HG02588 (cell line): ENCODE results near the gene TGFBR2.
A peak's percentile ranks its signal among the peaks of the same experiment; 100 is the strongest.

Experiments
- ATAC-seq: cut with Tn5 transposase; IDR thresholded peaks from one replicate; pipeline ENCODE4 v1.9.1; 2021; ENCODE audit warnings: mild to moderate bottlenecking, moderate library complexity; ENCODE audit not compliant: unreplicated experiment

Gene TGFBR2

DNA sequence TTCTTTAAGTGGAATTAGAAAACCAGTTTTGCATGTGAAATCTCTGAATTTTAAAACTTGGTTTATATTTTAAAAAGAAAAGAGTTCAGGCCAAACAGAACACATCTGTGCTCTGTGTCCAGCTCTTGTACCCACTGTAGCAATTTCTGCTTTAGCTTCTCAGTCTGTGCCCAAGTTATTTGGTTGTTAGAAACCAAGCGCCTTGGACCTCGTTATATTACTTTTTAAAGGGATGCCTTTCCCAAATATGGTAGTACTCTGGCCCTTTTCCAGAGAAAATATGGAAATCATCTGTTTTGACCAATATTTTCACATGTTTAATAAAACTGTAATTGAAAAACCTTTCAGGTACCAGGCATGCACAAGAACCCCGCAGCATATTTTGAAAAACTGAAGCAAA is 27.3 kb downstream of the TGFBR2 start:
- ATAC-seq: no peak

- ATAC-seq: no peak
These were observed 28.6 kb downstream of the TGFBR2 start for GRCh38 chr3:30634761-30635735.

DNA sequence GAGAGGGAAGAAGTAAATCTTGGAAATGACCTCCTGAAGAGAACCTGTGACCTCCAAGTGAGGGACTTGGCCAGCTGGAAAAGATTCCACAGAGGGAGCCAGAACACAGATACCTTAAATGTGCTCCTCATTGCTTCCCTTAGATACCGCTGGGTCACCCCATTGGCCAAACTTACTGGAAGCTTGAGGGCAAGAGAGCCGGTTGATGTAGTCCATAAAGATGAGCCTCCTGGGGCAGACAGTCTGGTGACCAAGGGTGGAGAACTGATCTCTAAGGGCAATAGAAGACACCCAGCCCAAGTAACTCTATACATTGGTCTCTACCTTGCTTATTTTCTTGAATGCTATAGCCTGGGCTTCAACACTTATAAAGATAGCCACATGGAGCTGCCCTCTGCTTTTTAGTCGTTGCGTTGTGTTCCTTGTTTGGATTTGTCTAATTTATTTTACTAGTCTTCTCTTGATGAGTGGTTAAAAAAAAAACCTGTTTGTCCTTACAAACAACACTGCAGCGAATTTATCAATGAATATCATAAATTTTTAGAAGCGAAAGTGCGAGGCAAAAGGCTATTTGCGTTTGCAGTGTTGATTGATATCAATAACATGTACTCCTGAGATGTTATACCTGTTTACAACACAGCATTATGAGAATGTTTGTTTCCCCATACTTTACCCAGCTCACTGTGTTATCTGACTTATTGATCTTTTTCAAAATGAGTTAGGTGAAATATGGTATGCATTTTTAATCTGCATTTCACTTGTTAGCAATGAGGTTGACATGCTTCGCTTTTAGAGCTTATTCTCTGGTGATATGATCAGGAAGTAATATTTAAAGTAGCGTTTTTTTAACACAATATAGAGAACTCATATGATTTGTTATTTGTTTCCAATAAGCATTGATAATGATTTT is 31.2 kb downstream of the TGFBR2 start:
- ATAC-seq: no peak

GRCh38 chr3:30638685-30639412 is 32.4 kb downstream of the TGFBR2 start:
- no peak for ATAC-seq

DNA sequence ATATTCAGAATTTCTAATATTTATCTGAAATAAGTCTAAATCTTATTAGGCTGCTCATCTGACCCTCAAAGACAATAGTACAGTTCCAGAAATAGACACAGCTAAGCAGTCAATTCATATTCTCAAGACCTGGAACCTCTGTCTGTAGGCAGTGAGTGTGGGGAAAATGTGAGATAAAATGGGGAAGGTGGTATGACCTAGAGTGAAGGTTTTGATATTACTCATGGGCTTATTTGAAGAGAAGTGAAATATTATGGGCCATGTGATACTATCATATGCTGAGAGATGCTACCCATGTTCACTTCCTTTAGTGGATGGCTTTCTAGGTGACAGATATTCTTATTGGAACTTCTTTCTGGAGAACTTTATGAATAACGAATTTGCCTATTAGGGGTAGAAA is 33.5 kb downstream of the TGFBR2 start:
- peak; percentile 72 for ATAC-seq

- ATAC-seq: no peak
These were observed 34.5 kb downstream of the TGFBR2 start for GRCh38 chr3:30640851-30641250.

DNA sequence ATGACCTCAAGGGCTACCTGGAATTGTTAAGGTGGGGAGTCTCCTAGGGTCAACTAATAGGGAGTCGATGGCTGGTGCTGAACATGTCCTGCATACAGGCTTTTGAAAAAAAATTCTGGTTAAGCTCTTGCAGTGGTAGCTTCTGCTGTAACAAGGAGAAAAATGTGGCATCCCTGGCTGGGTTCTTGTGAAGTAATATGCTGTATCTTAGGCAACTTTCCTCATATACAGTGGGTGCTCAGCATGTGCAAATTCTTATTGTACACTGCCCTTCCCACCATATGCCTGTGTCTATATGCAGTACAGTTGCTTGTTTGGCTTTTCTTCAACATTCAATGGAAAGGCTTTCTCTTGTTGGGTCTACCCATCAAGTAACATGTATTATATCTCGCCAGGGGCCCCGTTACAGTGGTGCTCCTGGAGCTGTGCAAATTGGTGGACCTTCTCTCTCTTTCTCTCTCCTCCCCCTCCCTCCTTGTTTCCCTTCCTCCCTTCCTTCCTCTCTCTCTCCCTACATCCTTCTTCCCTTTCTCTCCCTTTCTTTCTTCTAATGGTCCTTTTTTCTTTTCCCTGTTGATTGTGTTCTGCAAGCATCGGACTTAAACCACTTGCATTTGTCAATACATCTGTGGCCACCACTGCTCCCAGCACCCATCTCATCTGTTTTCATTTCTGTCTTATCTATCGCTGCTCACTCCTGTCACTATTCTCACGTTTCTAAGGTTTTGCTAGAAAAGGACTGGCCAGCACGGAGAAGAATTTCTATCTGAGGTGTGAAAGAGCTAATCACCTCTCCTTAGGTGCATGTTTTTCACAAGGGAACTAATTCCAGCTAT is 35.2 kb downstream of the TGFBR2 start:
- ATAC-seq: no peak

- ATAC-seq: no peak
These were observed 36.5 kb downstream of the TGFBR2 start for GRCh38 chr3:30642849-30643361.

DNA sequence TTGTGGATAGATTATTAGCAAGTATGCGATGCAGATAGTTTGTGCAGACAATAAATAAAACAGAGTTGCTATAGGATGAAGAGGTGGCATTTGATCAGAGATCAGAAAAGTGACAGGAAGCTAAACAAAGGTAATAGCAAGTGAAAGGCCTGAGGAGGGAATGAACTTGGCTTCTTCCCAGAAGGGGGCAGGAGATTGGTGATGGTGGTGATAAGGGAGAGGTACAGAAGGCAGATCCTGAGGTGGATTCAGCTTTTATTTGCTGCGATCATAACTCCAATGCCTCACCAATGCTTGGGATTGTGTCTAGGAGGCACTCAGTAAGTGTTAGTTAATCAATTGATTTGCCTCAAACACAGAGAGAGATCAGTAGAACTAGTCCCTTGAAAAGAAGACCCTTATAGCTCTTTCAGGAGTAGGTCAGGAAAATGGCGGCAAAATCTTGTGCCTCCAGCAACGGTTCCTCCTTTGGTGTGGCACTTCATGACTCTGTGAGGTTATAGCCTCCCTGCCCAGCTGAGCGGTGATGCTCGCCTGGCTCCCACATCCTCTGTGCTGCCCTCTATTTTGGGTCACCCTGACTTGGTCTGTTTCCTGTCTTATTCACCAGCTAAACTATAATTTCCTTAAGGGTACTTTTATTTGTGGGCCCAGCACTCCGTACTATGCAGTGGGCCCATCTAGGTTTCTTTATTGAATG is 37.5 kb downstream of the TGFBR2 start:
- no peak for ATAC-seq

- peak; percentile 66 for ATAC-seq
These were observed 38.2 kb downstream of the TGFBR2 start for GRCh38 chr3:30644615-30645014.

- ATAC-seq: no peak
These were observed 38.7 kb downstream of the TGFBR2 start for GRCh38 chr3:30645077-30645476.

DNA sequence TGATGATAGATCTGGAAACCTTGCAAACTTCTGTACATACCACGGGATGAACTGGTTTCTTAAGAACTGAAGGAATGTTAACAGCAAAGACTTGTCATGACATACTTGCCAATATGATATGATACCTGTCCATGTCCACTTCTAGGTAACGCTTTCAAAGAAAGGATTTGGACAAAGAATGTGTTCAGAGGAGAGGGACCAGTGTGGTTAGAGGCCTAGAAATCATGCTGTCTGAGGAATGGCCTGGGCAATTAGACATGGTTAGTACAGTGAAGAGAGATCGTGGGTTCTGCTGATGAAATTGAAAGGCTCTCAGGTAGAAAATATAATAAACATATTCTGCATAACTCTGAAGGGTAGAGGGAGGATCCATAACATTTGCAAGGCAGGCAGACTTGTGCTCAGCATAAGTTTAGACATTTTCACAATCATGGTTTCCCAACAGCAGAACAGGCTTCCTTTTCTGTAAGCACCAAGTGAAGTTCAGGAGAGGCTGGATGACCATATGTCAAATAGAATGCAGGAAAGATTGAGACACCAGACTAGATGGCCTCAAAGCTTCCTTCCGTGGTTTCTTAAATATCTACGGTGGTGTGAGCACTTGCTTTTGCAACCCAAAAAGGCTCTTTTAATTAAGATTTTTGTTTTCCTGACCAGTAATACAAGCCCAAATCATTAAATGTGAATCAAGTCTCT is 39.9 kb downstream of the TGFBR2 start:
- ATAC-seq: no peak

GRCh38 chr3:30646961-30647752 is 40.8 kb downstream of the TGFBR2 start:
- no peak for ATAC-seq

DNA sequence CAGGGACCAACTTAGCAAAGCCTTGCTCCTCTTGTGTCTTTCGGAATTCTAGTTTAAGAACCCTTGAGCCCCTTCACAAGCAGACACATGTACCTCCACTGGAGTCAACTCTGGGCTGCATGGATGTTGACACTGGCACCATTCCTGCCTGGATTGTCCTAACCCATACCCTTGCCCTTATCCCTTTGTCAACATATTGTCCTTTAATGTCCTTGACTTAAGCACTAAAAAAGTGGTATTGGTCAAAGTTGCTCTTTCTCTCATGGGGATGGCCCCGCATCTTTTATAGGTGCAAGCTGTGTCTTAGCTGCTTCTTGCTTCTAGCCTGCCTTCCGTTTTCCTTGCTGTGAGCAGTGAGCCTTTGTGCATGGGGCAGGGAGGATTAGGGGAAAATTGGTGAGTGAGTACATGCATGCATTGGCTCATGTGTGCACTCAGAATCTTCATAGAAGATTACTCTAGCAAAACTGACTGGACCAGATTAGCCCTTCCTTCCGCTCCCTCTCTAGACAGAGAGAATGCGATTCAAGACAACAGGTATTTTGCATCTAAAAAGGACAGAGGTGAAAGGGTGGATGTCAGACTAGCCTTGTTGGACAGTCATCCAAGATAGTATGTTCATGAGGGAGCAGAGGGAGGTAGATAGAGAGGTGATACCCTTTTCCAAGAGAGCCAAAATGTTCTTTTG is 42.4 kb downstream of the TGFBR2 start:
- ATAC-seq: no peak

DNA sequence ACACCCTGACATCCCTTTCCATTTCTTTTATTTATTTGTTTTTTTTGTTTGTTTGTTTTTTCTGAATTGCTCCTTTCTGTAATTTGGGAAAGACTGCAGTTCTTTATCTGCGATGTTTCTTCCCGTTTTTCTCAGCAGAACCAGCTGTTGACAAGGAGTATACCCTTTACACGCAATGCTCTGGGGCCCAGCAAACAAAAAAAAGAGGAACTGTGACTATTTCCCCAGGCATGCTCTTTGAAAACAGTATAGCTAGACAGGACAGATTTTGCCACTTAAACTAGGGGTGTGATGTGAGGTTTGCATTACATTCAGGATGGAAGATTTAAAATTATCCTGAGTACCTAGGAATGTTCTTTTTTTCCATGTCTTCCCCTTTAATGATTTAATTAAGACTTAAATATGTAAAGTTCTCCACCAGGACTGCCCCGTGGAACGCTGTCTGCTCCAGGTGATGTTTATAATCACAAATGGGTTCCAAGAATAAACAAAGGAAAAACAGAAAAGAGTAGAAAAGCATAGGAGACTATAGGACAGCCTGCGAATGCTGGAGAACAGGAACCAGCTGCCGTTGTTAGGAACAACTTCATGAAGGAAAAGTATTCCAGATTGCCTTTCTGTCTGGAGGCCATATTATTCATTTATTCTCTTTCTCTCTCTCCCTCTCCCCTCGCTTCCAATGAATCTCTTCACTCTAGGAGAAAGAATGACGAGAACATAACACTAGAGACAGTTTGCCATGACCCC is 43.3 kb downstream of the TGFBR2 start:
- ATAC-seq: peak; percentile 67

DNA sequence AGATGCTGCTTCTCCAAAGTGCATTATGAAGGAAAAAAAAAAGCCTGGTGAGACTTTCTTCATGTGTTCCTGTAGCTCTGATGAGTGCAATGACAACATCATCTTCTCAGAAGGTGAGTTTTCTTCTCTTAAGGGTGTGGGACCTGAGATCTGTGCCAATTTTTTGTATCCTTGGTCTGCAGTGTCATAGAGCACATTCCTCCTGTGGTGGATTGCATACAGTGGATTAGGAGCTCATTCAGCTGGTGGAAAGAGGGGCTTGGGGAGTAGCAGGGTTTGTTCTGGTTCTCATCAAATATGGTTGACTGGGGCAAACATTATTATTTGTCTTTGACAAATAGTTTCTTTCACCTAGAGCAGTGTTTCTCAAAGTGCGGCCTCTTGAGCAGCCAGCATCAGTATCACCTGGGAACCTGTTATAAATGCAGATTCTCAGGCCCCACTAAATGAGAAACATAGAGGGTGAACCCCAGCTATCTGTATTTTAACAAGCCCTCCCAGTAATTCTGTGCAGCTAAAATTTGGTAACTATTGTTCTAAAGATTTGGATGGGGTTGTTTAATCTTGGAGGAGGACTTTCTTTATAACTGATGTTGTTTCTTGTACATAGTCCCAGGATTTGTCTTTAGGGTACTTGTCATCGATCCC is 44.1 kb downstream of the TGFBR2 start:
- no peak for ATAC-seq
